ENCODE results near the gene RPS18.
A peak's percentile ranks its signal among the peaks of the same experiment; 100 is the strongest.

Gene RPS18

GRCh38 chr6:33314515-33314942 is 42.7 kb downstream of the RPS18 start:
- H3K4me3 Mint-ChIP-seq, result peak overlapping the region; percentile 95 to 99
- ATAC-seq (peak; percentile 65), DNase-seq (peak; percentile 60 to 77)
- H3K4me1 Mint-ChIP-seq, result peaks cover 68% of the 10 kb centered on the region
- H3K9me3 Mint-ChIP-seq, result no peaks in the 10 kb centered on the region
- H3K27ac Mint-ChIP-seq, result peak overlapping the region; percentile 94 to 97
- H3K27me3 Mint-ChIP-seq, result no peaks in the 10 kb centered on the region

GRCh38 chr6:33314943-33315792 is 43.3 kb downstream of the RPS18 start:
- no peaks in the 10 kb centered on the region for H3K9me3 Mint-ChIP-seq
- no peak for ATAC-seq

GRCh38 chr6:33315793-33316602 is 44.1 kb downstream of the RPS18 start:
- Mint-ChIP-seq H3K27ac (peak overlapping the region in 1 of 2 donors; percentile 85), H3K9me3 (no peaks in the 10 kb centered on the region), H3K4me1 (peaks cover 78% of the 10 kb centered on the region), H3K4me3 (peak overlapping the region; percentile 94 to 99), H3K27me3 (no peaks in the 10 kb centered on the region)
- DNase-seq (no peak), ATAC-seq (no peak)

More at GRCh38 chr6:33314943-33315792, 43.3 kb downstream of the RPS18 start:
- Mint-ChIP-seq H3K27ac (peak overlapping the region in 1 of 2 donors; percentile 94), H3K4me1 (peaks cover 74% of the 10 kb centered on the region), H3K4me3 (peak overlapping the region; percentile 95 to 99), H3K27me3 (no peaks in the 10 kb centered on the region)
- no peak for DNase-seq

GRCh38 chr6:33316603-33317418 is 44.9 kb downstream of the RPS18 start:
- Mint-ChIP-seq H3K4me1 (peaks cover 79% of the 10 kb centered on the region), H3K27ac (no peak overlapping the region), H3K27me3 (no peaks in the 10 kb centered on the region), H3K9me3 (no peaks in the 10 kb centered on the region), H3K4me3 (peak overlapping the region; percentile 94 to 99)
- DNase-seq (no peak), ATAC-seq (no peak)

GRCh38 chr6:33317419-33317668 is 45.5 kb downstream of the RPS18 start:
- no peak for DNase-seq
- H3K4me1 Mint-ChIP-seq, result peaks cover 79% of the 10 kb centered on the region
- no peaks in the 10 kb centered on the region for H3K9me3 Mint-ChIP-seq
- H3K27me3 Mint-ChIP-seq, result no peaks in the 10 kb centered on the region
- H3K4me3 Mint-ChIP-seq, result peak overlapping the region; percentile 94 to 99
- ATAC-seq, result no peak
- no peak overlapping the region for H3K27ac Mint-ChIP-seq

GRCh38 chr6:33317669-33318425 is 46.0 kb downstream of the RPS18 start, which contains the start of gene ZBTB22:
TSS of gene ZBTB22 (minus strand) at chr6:33317744. CDS start at chr6:33316916, 828 bp downstream.
- peak; percentile 65 for ATAC-seq
- Mint-ChIP-seq H3K27me3 (no peaks in the 10 kb centered on the region), H3K4me3 (peak within 1 kb of the TSS; percentile 94 to 99)

GRCh38 chr6:33318426-33319073 is 46.7 kb downstream of the RPS18 start:
- DNase-seq, result no peak
- no peak for ATAC-seq
- H3K27ac Mint-ChIP-seq, result peak overlapping the region in 1 of 2 donors; percentile 69
- peak overlapping the region; percentile 94 to 99 for H3K4me3 Mint-ChIP-seq
- H3K27me3 Mint-ChIP-seq, result no peaks in the 10 kb centered on the region
- H3K4me1 Mint-ChIP-seq, result peaks cover 77% of the 10 kb centered on the region
- H3K9me3 Mint-ChIP-seq, result no peaks in the 10 kb centered on the region

More at GRCh38 chr6:33317669-33318425, 46.0 kb downstream of the RPS18 start, which contains the start of gene ZBTB22:
- peak; percentile 94 for DNase-seq
- no peaks in the 10 kb centered on the region for H3K9me3 Mint-ChIP-seq
- peaks cover 75% of the 10 kb centered on the region for H3K4me1 Mint-ChIP-seq
- H3K27ac Mint-ChIP-seq, result peak within 1 kb of the TSS; percentile 91 to 94

- no peak for DNase-seq
- Mint-ChIP-seq H3K4me3 (peak overlapping the region in 1 of 2 donors; percentile 27), H3K27ac (no peak overlapping the region), H3K4me1 (peaks cover 78% of the 10 kb centered on the region), H3K9me3 (no peaks in the 10 kb centered on the region), H3K27me3 (no peaks in the 10 kb centered on the region)
- no peak for ATAC-seq
Observed at GRCh38 chr6:33319939-33320314, 48.1 kb downstream of the RPS18 start.

- peak overlapping the region; percentile 98 for H3K4me3 Mint-ChIP-seq
- ATAC-seq (no peak), DNase-seq (no peak)
- peaks cover 72% of the 10 kb centered on the region for H3K4me1 Mint-ChIP-seq
- H3K9me3 Mint-ChIP-seq, result no peaks in the 10 kb centered on the region
- no peak overlapping the region for H3K27ac Mint-ChIP-seq
- no peaks in the 10 kb centered on the region for H3K27me3 Mint-ChIP-seq
Observed at GRCh38 chr6:33320315-33321181, 48.7 kb downstream of the RPS18 start.

- Mint-ChIP-seq H3K27me3 (no peaks in the 10 kb centered on the region), H3K4me1 (peaks cover 65% of the 10 kb centered on the region), H3K27ac (peak overlapping the region in 1 of 2 donors; percentile 40), H3K9me3 (no peaks in the 10 kb centered on the region), H3K4me3 (peak overlapping the region; percentile 98)
- ATAC-seq, result no peak
- DNase-seq, result no peak
Observed at GRCh38 chr6:33321227-33321626, 49.4 kb downstream of the RPS18 start.

- DNase-seq (no peak), ATAC-seq (no peak)
- no peaks in the 10 kb centered on the region for H3K27me3 Mint-ChIP-seq
Observed at GRCh38 chr6:33323623-33323948, 51.7 kb downstream of the RPS18 start.

GRCh38 chr6:33324125-33324524 is 52.2 kb downstream of the RPS18 start:
- ATAC-seq (no peak), DNase-seq (no peak)
- Mint-ChIP-seq H3K9me3 (no peaks in the 10 kb centered on the region), H3K4me3 (peak overlapping the region; percentile 98), H3K27ac (peak overlapping the region in 1 of 2 donors; percentile 99), H3K4me1 (peaks cover 44% of the 10 kb centered on the region), H3K27me3 (no peaks in the 10 kb centered on the region)

More at GRCh38 chr6:33323623-33323948, 51.7 kb downstream of the RPS18 start:
- peaks cover 49% of the 10 kb centered on the region for H3K4me1 Mint-ChIP-seq
- H3K9me3 Mint-ChIP-seq, result no peaks in the 10 kb centered on the region
- peak overlapping the region; percentile 98 for H3K4me3 Mint-ChIP-seq
- H3K27ac Mint-ChIP-seq, result peak overlapping the region; percentile 96 to 99

All from stimulated activated naive CD8-positive, alpha-beta T cell treated with anti-CD3 and anti-CD28 coated beads, Interleukin-15, amount 100 ng/mL, for 72 hours (primary cell).